Activated naive CD4-positive, alpha-beta T cell treated with anti-CD3 and anti-CD28 coated beads, Interleukin-2, amount 50 U/mL, for 24 hours (primary cell): ENCODE results near the gene CISD2.
"Not testable (repeated sequence)": the region's sequence is repeated elsewhere in the genome, so short reads cannot be mapped to it uniquely, and the experiment has no call there.

Experiments
- H3K27ac Mint-ChIP-seq: one replicate; pipeline ENCODE4 v1.8.0; 2021; ENCODE audit warnings: mild to moderate bottlenecking, mixed read lengths
- H3K27me3 Mint-ChIP-seq: one replicate; pipeline ENCODE4 v1.8.0; 2021; ENCODE audit warnings: mixed read lengths
- H3K36me3 Mint-ChIP-seq: one replicate; pipeline ENCODE4 v1.8.0; 2021; ENCODE audit warnings: mixed read lengths
- H3K4me1 Mint-ChIP-seq: one replicate; pipeline ENCODE4 v1.8.0; 2021; ENCODE audit warnings: mixed read lengths
- H3K4me3 Mint-ChIP-seq: one replicate; pipeline ENCODE4 v1.8.0; 2021; ENCODE audit warnings: mild to moderate bottlenecking, mixed read lengths
- H3K9me3 Mint-ChIP-seq: one replicate; pipeline ENCODE4 v1.8.0; 2021; ENCODE audit warnings: mixed read lengths

The CISD2 gene

DNA sequence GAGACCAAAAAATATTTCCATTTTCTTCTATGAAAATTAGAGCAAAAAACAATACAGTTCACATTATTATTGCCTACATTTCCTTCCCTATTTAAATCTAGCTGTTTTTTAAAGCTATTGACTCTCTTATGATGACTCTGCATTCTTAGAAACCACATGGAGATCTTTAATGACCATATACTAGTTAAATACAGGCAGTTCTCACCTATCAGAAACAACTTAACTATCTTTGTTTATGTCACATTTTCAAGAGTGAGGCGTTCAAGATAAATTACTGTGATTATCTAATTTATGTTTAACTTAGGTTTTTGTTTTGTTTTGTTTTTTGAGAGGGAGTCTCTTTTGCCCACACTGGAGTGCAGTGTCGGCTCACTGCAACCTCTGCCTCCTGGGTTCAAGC lies 3.0 kb downstream of the CISD2 start:
- Mint-ChIP-seq H3K4me3 (no peak overlapping the region), H3K9me3 (no peaks in the 10 kb centered on the region), H3K27ac (peak overlapping the region; percentile 17), H3K27me3 (no peaks in the 10 kb centered on the region), H3K4me1 (peaks cover 45% of the 10 kb centered on the region), H3K36me3 (peaks cover 24% of the 10 kb centered on the region)

DNA sequence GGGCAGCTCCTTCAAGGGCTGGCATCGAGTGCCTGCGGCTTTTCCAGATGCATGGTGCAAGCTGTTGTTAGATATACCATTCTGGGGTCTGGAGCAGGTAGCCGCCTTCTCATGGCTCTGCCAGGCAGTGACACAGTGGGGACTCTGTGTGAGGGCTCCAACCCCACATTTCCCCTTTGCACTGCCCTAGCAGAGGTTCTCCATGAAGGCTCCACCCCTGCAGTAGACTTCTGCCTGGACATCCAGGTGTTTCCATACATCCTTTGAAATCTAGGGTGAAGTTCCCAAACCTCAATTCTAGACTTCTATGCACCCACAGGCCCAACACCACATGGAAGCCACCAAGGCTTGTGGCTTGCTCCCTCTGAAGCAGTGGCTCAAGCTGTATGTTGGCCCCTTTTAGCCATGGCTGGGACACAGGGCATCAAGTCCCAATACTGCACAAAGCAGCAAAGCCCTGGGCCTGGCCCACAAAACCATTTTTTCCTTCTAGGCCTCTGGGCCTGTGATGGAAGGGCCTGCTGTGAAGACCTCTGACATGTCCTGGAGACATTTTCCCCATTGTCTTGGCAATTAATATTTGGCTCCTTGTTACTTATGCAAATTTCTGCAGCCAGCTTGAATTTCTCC lies 8.8 kb downstream of the CISD2 start:
- not testable (repeated sequence) for H3K27me3 Mint-ChIP-seq, H3K9me3 Mint-ChIP-seq

DNA sequence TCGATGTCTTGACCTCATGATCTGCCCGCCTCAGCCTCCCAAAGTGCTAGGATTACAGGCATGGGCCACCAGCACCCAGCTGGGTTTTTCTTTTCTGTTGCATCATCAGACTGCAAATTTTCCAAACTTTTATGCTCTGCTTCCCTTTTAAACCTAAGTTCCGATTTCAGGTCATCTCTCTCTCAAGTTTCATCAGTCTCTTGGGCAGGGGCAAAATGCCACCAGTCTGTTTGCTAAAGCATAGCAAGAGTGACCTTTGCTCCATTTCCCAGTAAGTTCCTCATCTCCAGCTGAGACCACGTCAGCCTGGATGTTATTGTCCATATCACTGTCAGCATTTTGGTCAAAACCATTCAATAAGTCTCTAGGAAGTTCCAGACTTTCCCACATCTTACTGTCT lies 9.6 kb downstream of the CISD2 start:
- peaks cover 16% of the 10 kb centered on the region for H3K4me1 Mint-ChIP-seq
- H3K27me3 Mint-ChIP-seq, result not testable (repeated sequence)

More for the DNA sequence above, 8.8 kb downstream of the CISD2 start:
- Mint-ChIP-seq H3K36me3 (peaks cover 32% of the 10 kb centered on the region), H3K4me1 (peaks cover 15% of the 10 kb centered on the region)
- not testable (repeated sequence) for H3K27ac Mint-ChIP-seq, H3K4me3 Mint-ChIP-seq

GRCh38 chr4:102878901-102879300 lies 10.1 kb downstream of the CISD2 start:
- Mint-ChIP-seq H3K27ac (no peak overlapping the region), H3K4me3 (no peak overlapping the region), H3K36me3 (peaks cover 27% of the 10 kb centered on the region), H3K9me3 (no peaks in the 10 kb centered on the region), H3K4me1 (peaks cover 21% of the 10 kb centered on the region), H3K27me3 (no peaks in the 10 kb centered on the region)

More for the DNA sequence above, 9.6 kb downstream of the CISD2 start:
- H3K27ac Mint-ChIP-seq, H3K9me3 Mint-ChIP-seq, H3K4me3 Mint-ChIP-seq: not testable (repeated sequence)
- peaks cover 27% of the 10 kb centered on the region for H3K36me3 Mint-ChIP-seq

- Mint-ChIP-seq H3K4me3 (no peak overlapping the region), H3K27ac (no peak overlapping the region), H3K36me3 (peaks cover 20% of the 10 kb centered on the region), H3K27me3 (no peaks in the 10 kb centered on the region), H3K4me1 (peaks cover 19% of the 10 kb centered on the region), H3K9me3 (no peaks in the 10 kb centered on the region)
Measured at GRCh38 chr4:102881343-102881742, 12.6 kb downstream of the CISD2 start.

- Mint-ChIP-seq H3K36me3 (peaks cover 12% of the 10 kb centered on the region), H3K27me3 (no peaks in the 10 kb centered on the region), H3K4me1 (peaks cover 19% of the 10 kb centered on the region), H3K9me3 (no peaks in the 10 kb centered on the region), H3K4me3 (no peak overlapping the region), H3K27ac (no peak overlapping the region)
Measured at GRCh38 chr4:102883278-102883677, 14.5 kb downstream of the CISD2 start.

- H3K9me3 Mint-ChIP-seq, H3K27ac Mint-ChIP-seq, H3K36me3 Mint-ChIP-seq, H3K4me3 Mint-ChIP-seq, H3K27me3 Mint-ChIP-seq: not testable (repeated sequence)
- peaks cover 15% of the 10 kb centered on the region for H3K4me1 Mint-ChIP-seq
Measured at GRCh38 chr4:102888570-102888969, 19.8 kb downstream of the CISD2 start.

DNA sequence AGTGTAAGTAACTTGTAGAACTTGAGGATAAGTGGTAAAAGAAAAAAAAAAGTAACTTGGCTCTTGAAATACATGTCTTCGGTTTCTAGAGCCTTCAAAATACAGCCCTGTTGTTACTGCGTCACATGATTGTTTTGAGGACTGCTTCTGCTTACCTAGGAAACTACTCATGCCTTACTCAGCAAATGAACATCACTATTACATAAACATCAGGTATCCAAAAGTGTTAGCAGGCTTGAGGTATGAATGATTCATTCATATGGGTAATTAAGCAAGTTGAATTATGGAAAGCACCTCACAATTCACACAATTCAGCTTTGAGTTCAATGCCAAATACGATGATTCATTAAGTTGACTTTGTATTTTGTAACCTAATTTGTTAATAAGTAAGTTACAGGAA lies 21.1 kb downstream of the CISD2 start:
- H3K36me3 Mint-ChIP-seq, H3K4me1 Mint-ChIP-seq, H3K27me3 Mint-ChIP-seq, H3K9me3 Mint-ChIP-seq, H3K4me3 Mint-ChIP-seq: not testable (repeated sequence)
- peak overlapping the region; percentile 91 for H3K27ac Mint-ChIP-seq

DNA sequence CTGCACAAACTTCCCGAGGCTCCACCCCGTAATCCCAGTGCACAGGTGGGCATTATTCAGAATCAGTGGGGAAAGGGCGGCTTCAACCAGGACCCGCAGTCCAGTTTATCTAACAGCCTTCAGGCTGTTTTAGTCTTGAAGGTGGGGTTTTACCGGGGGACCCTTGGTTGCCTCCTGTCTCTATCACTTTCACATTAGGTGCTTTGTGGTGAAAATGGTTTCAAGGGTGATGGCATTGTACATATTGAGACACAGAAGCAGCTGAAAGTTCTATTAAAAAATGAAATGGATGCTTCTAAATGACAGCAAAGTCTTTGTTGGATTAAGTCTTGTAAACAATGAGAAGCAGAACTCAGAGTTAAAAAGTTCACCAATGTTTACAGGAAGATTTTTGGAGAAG lies 27.8 kb downstream of the CISD2 start:
- H3K27ac Mint-ChIP-seq, H3K9me3 Mint-ChIP-seq, H3K4me1 Mint-ChIP-seq, H3K4me3 Mint-ChIP-seq, H3K36me3 Mint-ChIP-seq, H3K27me3 Mint-ChIP-seq: not testable (repeated sequence)

DNA sequence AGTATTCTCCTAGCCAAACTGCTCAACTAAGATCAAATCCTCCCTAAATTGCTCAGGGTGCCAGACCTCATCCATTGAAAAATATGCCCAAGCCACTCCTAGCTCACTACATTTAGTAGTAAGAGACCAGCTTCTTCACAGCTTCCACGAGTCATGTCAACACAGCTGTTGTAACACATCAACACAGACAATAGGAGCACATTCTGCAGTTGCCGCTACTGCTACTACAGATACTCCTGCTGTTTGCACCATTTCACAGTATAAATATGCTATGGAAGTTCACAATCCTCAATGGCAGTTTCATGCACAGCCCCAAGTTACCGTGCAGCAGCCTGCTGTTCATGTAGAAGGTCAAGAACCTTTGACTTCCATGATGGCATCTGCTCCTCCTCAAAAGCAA lies 28.8 kb downstream of the CISD2 start:
- not testable (repeated sequence) for H3K4me1 Mint-ChIP-seq, H3K9me3 Mint-ChIP-seq, H3K27me3 Mint-ChIP-seq, H3K36me3 Mint-ChIP-seq, H3K4me3 Mint-ChIP-seq, H3K27ac Mint-ChIP-seq

GRCh38 chr4:102901804-102902203 lies 33.0 kb downstream of the CISD2 start:
- no peaks in the 10 kb centered on the region for H3K9me3 Mint-ChIP-seq
- no peaks in the 10 kb centered on the region for H3K4me1 Mint-ChIP-seq
- no peak overlapping the region for H3K27ac Mint-ChIP-seq
- H3K36me3 Mint-ChIP-seq, result no peaks in the 10 kb centered on the region
- no peaks in the 10 kb centered on the region for H3K27me3 Mint-ChIP-seq
- no peak overlapping the region for H3K4me3 Mint-ChIP-seq

DNA sequence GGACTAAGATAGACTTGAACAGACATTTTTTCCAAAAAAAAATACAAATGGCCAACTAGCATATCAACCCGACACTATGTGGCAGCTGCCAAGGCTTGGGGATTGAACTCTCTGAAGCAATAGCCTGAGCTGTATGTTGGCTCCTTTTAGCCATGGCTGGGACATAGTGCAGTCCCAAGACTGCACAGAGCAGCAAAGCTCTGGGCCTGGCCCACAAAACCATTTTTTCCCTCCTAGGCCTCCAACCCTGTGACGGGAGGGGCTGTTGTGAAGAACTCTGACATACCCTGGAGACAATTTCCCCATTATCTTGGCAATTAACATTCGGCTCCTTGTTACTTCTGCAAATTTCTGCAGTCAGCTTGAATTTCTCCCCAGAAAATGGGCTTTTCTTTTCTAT lies 50.1 kb downstream of the CISD2 start:
- no peaks in the 10 kb centered on the region for H3K4me1 Mint-ChIP-seq
- no peak overlapping the region for H3K27ac Mint-ChIP-seq
- H3K9me3 Mint-ChIP-seq, result peaks cover 15% of the 10 kb centered on the region
- peaks cover 43% of the 10 kb centered on the region for H3K36me3 Mint-ChIP-seq
- no peak overlapping the region for H3K4me3 Mint-ChIP-seq
- H3K27me3 Mint-ChIP-seq, result no peaks in the 10 kb centered on the region

DNA sequence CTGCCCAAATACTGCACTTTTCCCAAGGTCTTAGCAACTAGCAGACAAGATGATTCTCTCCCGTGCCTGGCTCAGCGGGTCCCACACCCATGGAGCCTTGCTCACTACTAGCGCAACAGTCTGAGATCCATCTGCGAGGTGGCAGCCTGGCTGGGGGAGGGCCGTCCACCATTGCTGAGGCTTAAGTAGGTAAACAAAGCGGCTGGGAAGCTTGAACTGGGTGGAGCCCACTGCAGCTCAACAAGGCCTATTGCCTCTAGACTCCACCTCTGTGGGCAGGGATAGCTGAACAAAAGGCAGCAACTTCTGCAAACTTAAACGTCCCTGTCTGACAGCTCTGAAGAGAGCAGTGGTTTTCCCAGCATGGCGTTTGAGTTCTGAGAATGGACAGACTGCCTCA lies 50.9 kb downstream of the CISD2 start:
- not testable (repeated sequence) for H3K4me1 Mint-ChIP-seq

DNA sequence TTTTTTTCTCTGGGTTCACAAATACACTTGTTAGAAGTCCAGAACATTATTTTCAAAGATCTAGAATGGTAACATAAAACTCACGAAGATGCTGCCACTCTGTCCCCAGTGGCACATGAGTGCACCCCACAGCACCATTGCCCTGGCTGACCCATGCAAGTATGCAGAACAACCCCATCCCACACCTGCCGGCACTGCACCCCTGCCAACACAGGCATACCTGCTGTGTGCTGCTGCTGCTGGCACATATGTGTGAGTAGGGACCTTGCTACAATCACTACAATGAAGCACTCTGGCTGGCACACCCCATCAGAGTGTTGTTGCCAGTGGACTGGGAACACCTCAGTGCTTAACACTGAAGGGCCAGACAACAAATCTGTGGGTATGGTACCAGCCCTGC lies 66.9 kb downstream of the CISD2 start:
- H3K4me1 Mint-ChIP-seq, result no peaks in the 10 kb centered on the region

More for the DNA sequence above, 50.9 kb downstream of the CISD2 start:
- not testable (repeated sequence) for H3K27me3 Mint-ChIP-seq, H3K4me3 Mint-ChIP-seq, H3K27ac Mint-ChIP-seq
- Mint-ChIP-seq H3K9me3 (peaks cover 10% of the 10 kb centered on the region), H3K36me3 (peaks cover 39% of the 10 kb centered on the region)

GRCh38 chr4:102938063-102938462 lies 69.3 kb downstream of the CISD2 start:
- not testable (repeated sequence) for H3K4me1 Mint-ChIP-seq, H3K4me3 Mint-ChIP-seq, H3K27ac Mint-ChIP-seq, H3K27me3 Mint-ChIP-seq
- Mint-ChIP-seq H3K36me3 (peaks cover 23% of the 10 kb centered on the region), H3K9me3 (peaks cover 16% of the 10 kb centered on the region)

More for the DNA sequence above, 66.9 kb downstream of the CISD2 start:
- no peaks in the 10 kb centered on the region for H3K27me3 Mint-ChIP-seq
- no peak overlapping the region for H3K27ac Mint-ChIP-seq
- H3K9me3 Mint-ChIP-seq, result peaks cover 7% of the 10 kb centered on the region
- peaks cover 21% of the 10 kb centered on the region for H3K36me3 Mint-ChIP-seq
- no peak overlapping the region for H3K4me3 Mint-ChIP-seq
